Fibroblast of mammary gland (primary cell): ENCODE data around the gene KCNJ14.
A peak's percentile ranks its signal among the peaks of the same experiment; 100 is the strongest.

Source experiments
- DNase-seq: peaks from one replicate; pipeline ENCODE4 v3.0.0-alpha.2; 2010; ENCODE audit warnings: low read depth
- H3K4me3 ChIP-seq: 2 replicates; pipeline ENCODE4 v1.5.1; 2011; ENCODE audit warnings: low read depth, mild to moderate bottlenecking, low read length, moderate library complexity; ENCODE audit not compliant: control insufficient read depth
- CTCF ChIP-seq: conservative IDR thresholded peaks from 2 replicates; pipeline ENCODE4 v1.5.1; 2011; ENCODE audit warnings: low read depth, low read length, inconsistent platforms; ENCODE audit not compliant: control insufficient read depth, insufficient read depth

KCNJ14 gene

DNA sequence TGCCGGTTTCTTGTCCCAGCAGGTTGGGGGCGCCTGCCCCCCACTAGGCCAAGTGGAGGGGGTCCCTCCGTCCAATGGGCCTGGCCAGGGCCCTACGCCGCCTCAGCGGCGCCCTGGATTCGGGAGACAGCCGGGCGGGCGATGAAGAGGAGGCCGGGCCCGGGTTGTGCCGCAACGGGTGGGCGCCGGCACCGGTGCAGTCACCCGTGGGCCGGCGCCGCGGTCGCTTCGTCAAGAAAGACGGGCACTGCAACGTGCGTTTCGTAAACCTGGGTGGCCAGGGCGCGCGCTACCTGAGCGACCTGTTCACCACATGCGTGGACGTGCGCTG, 6.2 kb downstream of the KCNJ14 start:
- no peak for DNase-seq
- no peak for TF ChIP-seq CTCF
- H3K4me3 ChIP-seq, result no peak overlapping the region

- no peak for TF ChIP-seq CTCF
- no peak for DNase-seq
- no peak overlapping the region for H3K4me3 ChIP-seq
Measured at GRCh38 chr19:48461982-48462655, 6.7 kb downstream of the KCNJ14 start.

- DNase-seq, result no peak
- no peak for TF ChIP-seq CTCF
Measured at GRCh38 chr19:48465215-48465614, 9.8 kb downstream of the KCNJ14 start.

DNA sequence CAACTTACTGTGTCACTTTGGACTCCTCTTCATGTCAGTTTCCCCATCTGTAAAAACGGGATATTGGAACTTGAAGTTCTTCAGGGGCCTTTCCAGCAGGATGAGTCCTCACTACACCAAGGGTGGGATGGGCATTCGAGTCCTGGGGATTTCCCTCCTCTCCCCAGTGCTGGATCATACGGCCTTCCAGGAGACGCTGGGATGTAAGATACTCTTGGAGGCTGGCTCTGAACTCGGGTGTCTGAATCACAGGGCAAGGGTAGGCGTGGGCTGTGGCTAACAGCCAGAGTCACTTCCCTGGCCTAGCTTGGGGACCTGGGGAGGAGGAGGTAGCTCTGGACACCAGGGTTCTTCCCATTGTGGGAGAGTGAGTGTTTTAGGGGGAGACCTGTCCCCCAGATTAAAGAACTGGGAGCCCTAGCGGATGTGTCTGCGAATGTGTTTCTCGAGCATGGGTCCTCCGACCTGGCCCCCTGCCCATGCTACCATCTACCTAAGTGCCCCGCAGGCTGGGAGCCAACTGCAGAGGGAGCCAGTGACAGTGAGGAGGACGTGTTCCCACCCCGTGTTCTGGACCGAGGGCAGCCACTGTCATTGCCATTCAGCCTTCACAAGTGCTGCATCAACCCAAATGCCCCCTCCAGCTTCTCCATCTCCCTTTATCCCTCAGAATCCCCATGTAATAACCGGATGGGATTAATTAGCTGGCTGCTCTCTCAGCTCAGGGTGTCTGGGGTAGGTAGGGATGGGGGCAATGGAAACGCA, 11.4 kb downstream of the KCNJ14 start:
- no peak for TF ChIP-seq CTCF
- H3K4me3 ChIP-seq, result no peak overlapping the region
- DNase-seq, result peak; percentile 85

More at GRCh38 chr19:48465215-48465614, 9.8 kb downstream of the KCNJ14 start:
- H3K4me3 ChIP-seq, result no peak overlapping the region

GRCh38 chr19:48468772-48469288, 13.5 kb downstream of the KCNJ14 start:
- peak; percentile 100 for DNase-seq
- no peak for TF ChIP-seq CTCF
- peak overlapping the region; percentile 82 for H3K4me3 ChIP-seq

- DNase-seq, result peak; percentile 54
- TF ChIP-seq CTCF, result no peak
Measured at GRCh38 chr19:48469289-48469881, 14.0 kb downstream of the KCNJ14 start, which contains the start of gene CYTH2. TSS of gene CYTH2 (plus strand) at chr19:48469369. CDS start at chr19:48469508, 139 bp downstream.

More at GRCh38 chr19:48469289-48469881, 14.0 kb downstream of the KCNJ14 start, which contains the start of gene CYTH2:
- peak within 1 kb of the TSS; percentile 82 for H3K4me3 ChIP-seq
